Measurements from ENCODE around the gene PDZD2.

The PDZD2 gene

DNA sequence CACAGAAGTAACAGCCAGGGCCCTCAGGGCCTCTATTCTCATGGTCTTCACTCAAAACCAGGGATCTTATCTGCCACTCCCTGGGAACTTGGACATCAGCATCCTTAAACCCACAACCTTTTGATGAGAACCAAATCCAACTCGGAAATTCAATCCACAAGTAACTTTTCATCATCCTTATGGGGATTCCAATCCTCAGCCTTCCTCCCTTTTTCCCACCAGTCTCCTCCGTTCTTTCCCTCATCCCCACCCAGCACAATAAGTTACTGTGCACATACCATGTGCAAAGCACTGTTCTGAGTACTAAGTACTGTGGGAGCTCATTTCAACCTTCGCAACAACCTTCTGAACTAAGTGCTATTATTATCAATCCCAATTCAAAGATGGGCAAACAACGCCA, 518.1 kb downstream of the PDZD2 start:
- DNase-seq, result no peak

DNA sequence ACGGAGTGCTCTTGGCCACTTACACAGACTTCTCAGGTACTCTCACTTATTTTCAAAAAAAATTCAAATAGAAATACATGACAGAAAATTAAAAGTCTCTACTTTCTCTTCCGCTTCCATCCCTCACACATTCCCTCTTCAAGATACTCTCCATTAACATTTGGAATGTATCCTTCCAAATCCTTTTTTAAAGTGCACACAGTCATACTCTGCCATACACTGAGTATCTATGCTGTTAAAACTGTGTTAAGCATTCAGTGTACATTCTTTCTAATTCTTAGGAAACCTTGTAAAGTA, 519.7 kb downstream of the PDZD2 start:
- no peak for DNase-seq

DNA sequence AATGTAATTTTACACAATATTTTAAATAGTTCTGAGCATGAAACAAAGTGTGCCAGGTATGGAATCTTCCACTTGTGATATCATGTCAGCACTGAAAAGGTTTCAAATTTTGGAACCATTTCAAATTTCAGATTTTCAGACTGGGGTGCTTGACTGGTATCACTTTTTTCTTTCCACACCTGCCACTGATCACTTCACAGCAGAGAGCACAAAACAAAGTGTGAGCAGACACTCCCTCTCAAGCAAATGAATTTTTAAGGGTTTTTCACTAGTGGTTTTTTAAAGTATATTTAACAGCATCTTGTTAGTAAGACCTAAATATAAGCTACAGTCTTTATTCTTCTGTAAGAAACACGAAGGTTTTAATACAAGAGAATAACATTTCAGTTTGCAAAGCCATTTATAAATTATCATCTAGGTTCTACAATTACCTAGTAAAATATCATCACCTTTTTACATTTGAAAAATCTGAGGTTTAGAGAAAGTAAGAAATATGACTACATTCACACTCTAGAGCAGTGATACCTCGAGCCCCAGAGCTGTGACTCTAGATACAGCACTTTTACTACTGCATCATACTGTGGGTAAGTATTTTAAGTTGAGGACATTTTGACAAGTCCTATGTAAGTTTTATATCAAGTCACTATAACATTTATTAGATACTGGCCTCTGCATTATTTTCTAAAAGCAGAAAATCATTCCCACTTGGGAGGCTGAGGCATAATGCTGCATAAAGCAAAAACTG, 520.6 kb downstream of the PDZD2 start:
- no peak for DNase-seq

DNA sequence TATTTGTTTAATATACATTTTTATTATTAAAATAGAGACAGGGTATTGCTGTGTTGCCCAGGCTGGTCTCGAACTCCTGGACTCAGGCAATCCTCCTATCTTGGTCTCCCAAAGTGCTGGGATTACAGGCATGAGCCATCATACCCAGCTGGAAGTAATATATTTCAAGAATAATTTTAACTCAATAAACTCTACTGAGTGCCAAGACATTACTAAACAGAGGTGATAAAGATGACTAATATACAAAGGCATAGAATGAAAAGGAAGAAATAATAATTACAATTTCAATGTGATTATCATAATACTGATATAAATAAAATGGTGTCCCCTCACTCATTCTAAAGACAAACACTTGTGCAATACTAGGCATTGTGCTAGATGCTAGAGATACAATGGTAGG, 521.3 kb downstream of the PDZD2 start:
- no peak for DNase-seq
